GM21737 (cell line): ENCODE measurements around the gene LRP6.

Experiments
- ATAC-seq: cut with Tn5 transposase; IDR thresholded peaks from one replicate; pipeline ENCODE4 v1.9.1; 2021; ENCODE audit warnings: mild to moderate bottlenecking, moderate library complexity; ENCODE audit not compliant: unreplicated experiment

Gene LRP6

DNA sequence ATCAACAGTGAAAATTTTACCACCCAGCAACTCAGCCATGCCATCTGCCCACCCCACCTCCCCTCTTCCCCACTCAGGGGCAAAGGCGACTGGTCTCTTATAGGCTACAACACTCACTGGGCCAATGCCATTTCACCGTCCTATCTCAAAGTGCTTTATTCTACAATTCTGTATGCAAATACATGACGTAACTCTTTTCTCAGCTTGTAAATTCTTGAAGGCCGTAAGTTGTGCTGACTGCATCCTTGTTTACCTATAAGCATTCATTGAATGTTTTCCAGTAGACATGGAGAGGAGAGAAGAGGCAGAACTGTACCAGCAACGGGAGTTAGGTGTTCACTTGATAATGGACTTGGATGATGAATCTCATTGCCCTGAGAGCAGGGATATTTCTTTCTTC, 180.5 kb downstream of the LRP6 start:
- no peak for ATAC-seq

- ATAC-seq = no peak
These were observed 183.2 kb downstream of the LRP6 start for GRCh38 chr12:12083688-12084087.

- ATAC-seq = no peak
These were observed 184.9 kb downstream of the LRP6 start for GRCh38 chr12:12081836-12082497.

DNA sequence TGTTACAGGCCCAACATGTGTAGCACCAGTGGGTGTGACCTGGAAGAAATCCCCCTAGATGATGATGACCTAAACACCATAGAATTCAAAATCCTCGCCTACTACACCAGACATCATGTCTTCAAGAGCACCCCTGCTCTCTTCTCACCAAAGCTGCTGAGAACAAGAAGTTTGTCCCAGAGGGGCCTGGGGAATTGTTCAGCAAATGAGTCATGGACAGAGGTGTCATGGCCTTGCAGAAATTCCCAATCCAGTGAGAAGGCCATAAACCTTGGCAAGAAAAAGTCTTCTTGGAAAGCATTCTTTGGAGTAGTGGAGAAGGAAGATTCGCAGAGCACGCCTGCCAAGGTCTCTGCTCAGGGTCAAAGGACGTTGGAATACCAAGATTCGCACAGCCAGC, 187.6 kb downstream of the LRP6 start:
- no peak for ATAC-seq

GRCh38 chr12:12072064-12072760, 194.6 kb downstream of the LRP6 start:
- no peak for ATAC-seq

DNA sequence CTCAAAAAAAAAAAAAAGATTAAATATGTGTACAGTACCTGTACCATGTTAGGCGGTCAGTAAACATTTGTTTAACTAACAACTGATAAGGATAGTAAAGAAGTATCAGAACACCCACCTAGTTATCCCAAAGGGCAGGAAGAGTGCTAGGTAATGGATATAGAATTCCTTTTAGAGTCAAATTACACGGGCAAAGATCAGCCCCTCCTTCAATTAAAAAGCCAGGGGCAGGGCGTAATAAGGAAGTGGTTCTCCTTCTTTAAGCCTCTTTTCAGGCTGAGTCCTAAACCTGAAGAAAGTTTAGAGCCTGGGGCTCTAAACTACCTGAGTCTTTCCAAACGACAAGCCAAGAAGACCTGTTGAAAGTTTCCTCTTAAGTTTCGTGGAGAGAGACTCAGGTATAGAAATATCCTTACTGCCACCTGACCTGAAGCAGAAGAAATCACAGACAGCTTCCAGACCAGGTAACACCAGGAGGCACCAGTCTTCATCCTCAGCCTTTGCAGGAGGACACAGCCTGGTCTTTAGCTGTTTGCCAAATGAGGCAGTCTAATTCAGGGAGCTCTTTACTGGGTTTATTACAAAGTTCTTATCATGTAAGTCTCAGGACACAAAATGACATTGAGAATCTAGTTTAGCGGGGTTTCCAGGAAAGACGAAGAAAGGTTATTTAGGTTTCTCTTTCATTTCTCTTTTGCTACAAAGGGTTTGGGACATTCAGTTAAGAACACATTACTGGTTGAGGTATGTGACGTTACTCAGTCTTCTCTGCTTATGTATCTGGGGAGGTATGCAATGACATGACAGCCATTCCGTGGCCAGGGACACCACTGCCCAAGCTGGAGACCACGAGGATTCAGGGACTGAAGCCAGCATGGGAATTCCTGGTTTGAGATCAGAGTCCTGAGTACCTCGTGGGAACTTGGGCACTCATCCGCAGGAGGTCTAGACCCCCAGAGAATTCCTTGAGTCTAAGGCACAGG, 195.9 kb downstream of the LRP6 start, which contains the start of gene BCL2L14:
BCL2L14 (plus strand) TSS at position 266 of the 983 bp plus-strand sequence. CDS start 8,367 bp downstream, outside the sequence.
- no peak for ATAC-seq

- no peak for ATAC-seq
These were observed 196.9 kb downstream of the LRP6 start for GRCh38 chr12:12069821-12070548.

GRCh38 chr12:12068751-12069150, 198.1 kb downstream of the LRP6 start:
- ATAC-seq = no peak
